Measurements from ENCODE around the gene TMEM125.

DNA sequence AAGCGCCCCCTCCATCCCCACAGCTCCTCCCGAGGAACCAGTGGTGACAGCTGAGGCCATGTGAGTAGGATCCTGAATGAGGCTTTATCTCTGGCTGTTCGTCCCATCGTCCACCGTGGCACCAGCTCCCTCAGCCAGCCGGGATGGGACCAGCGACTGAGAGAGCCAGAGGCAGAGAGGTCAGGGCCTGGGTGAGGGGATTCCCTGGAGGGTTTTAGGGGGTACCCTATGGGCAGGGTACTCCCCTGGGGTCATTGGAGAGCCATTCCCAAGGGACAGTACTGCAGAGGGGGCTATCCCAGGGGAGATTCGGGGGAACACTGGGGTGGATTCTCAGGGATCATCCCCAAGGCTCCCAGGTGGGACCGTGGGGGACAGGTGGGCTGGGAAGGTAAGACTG lies 2.4 kb downstream of the TMEM125 start:
- TF ChIP-seq, protein P1, sequence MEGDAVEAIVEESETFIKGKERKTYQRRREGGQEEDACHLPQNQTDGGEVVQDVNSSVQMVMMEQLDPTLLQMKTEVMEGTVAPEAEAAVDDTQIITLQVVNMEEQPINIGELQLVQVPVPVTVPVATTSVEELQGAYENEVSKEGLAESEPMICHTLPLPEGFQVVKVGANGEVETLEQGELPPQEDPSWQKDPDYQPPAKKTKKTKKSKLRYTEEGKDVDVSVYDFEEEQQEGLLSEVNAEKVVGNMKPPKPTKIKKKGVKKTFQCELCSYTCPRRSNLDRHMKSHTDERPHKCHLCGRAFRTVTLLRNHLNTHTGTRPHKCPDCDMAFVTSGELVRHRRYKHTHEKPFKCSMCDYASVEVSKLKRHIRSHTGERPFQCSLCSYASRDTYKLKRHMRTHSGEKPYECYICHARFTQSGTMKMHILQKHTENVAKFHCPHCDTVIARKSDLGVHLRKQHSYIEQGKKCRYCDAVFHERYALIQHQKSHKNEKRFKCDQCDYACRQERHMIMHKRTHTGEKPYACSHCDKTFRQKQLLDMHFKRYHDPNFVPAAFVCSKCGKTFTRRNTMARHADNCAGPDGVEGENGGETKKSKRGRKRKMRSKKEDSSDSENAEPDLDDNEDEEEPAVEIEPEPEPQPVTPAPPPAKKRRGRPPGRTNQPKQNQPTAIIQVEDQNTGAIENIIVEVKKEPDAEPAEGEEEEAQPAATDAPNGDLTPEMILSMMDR (IDR thresholded peaks at IDR 0.05) = no peak
- no peak for TF ChIP-seq ZFX (IDR thresholded peaks at IDR 0.05; ENCODE audit: borderline replicate concordance)
